ENCODE results near the gene HERPUD1.

Gene HERPUD1

DNA sequence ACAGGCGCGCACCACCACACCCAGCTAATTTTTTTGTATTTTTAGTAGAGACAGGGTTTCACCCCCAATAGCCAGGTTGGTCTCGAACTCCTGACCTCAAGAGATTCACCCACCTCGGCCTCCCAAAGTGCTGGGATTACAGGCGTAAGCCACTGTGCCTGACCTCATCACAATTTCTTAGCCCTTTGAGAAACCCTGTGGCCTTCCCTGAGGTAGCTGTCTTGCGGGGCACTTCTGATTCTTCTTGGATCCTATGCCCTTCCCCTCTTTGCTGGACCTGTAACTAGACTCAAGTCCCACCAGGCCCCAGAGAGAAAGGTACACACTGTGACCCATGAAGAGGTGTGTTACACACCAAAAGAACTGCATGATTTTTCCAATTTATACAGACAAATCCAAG is 16.3 kb downstream of the HERPUD1 start:
- H3K36me3 ChIP-seq (ENCODE audit: low read length), result peaks cover 15% of the 10 kb centered on the region
- H3K79me2 ChIP-seq (ENCODE audit: insufficient read depth, low read length), result no peaks in the 10 kb centered on the region
- H3F3A ChIP-seq (ENCODE audit: insufficient read depth), result peaks cover 54% of the 10 kb centered on the region

GRCh38 chr16:56950051-56950450 is 18.1 kb downstream of the HERPUD1 start:
- no peaks in the 10 kb centered on the region for H3K36me3 ChIP-seq (ENCODE audit: low read length)
- H3K27me3 ChIP-seq (ENCODE audit: low read length), result no peaks in the 10 kb centered on the region
- no peak for TF ChIP-seq CTCF (IDR thresholded peaks at IDR 0.05; ENCODE audit: insufficient read depth, low read length, poor library complexity, severe bottlenecking)
- TF ChIP-seq EZH2phosphoT487 (conservative IDR thresholded peaks at IDR 0.05; ENCODE audit: low read length), result no peak
- no peak overlapping the region for H2AFZ ChIP-seq (ENCODE audit: low read depth, low read length, severe bottlenecking)
- H3K79me2 ChIP-seq (ENCODE audit: insufficient read depth, low read length), result no peaks in the 10 kb centered on the region
- no peaks in the 10 kb centered on the region for H3K9me3 ChIP-seq (ENCODE audit: insufficient read depth, low read length)
- H3K4me3 ChIP-seq (ENCODE audit: insufficient read depth, low read length, poor library complexity, severe bottlenecking), result no peak overlapping the region
- 0 out of 2 replicates have a peak overlapping the region, but pooled peaks have one; percentile 20 for H3K27ac ChIP-seq (ENCODE audit: low read depth, low read length)
- no peaks in the 10 kb centered on the region for H3K9me2 ChIP-seq (replicated peaks; ENCODE audit: insufficient read depth, low read length)
- no peak overlapping the region for H3K4me2 ChIP-seq (ENCODE audit: low read depth, low read length, poor library complexity, severe bottlenecking)
- H3F3A ChIP-seq (ENCODE audit: insufficient read depth), result peaks cover 37% of the 10 kb centered on the region
- H3K9ac ChIP-seq (ENCODE audit: low read length), result no peak overlapping the region
- H4K20me1 ChIP-seq (ENCODE audit: low read depth, low read length), result no peaks in the 10 kb centered on the region

More for the DNA sequence above, 16.3 kb downstream of the HERPUD1 start:
- Histone ChIP-seq H4K20me1 (ENCODE audit: low read depth, low read length) (no peaks in the 10 kb centered on the region), H3K9me3 (ENCODE audit: insufficient read depth, low read length) (no peaks in the 10 kb centered on the region), H3K27me3 (ENCODE audit: low read length) (no peaks in the 10 kb centered on the region), H3K9ac (ENCODE audit: low read length) (no peak overlapping the region), H2AFZ (ENCODE audit: low read depth, low read length, severe bottlenecking) (no peak overlapping the region), H3K4me3 (ENCODE audit: insufficient read depth, low read length, poor library complexity, severe bottlenecking) (no peak overlapping the region), H3K4me2 (ENCODE audit: low read depth, low read length, poor library complexity, severe bottlenecking) (no peak overlapping the region), H3K27ac (ENCODE audit: low read depth, low read length) (no peak overlapping the region), H3K9me2 (replicated peaks; ENCODE audit: insufficient read depth, low read length) (no peaks in the 10 kb centered on the region)
- no peak for TF ChIP-seq EZH2phosphoT487 (conservative IDR thresholded peaks at IDR 0.05; ENCODE audit: low read length)
- TF ChIP-seq CTCF (IDR thresholded peaks at IDR 0.05; ENCODE audit: insufficient read depth, low read length, poor library complexity, severe bottlenecking), result no peak

DNA sequence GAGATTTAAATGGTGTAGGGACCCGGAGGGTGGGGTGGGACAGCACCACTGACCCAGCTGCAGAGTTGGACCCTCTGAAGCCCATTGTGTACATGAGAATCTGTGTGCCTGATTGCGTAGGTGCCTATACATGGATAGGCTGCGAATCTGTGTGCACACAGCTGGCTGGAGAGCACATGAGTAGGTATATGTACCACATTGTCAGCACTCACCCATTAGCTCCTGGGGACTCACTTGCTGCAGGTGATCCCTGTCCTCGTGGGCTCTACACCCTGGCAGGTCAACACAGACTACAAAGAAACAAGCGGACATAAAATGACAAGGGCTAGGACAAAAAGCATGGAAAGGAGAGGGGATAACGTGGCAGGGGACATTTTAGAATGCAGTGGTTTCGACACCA is 18.5 kb downstream of the HERPUD1 start:
- Histone ChIP-seq H3K27me3 (ENCODE audit: low read length) (no peaks in the 10 kb centered on the region), H3K79me2 (ENCODE audit: insufficient read depth, low read length) (no peaks in the 10 kb centered on the region), H3K9ac (ENCODE audit: low read length) (peak overlapping the region; percentile 24; the same call in 1 of the 2 replicates), H4K20me1 (ENCODE audit: low read depth, low read length) (no peaks in the 10 kb centered on the region), H3K36me3 (ENCODE audit: low read length) (no peaks in the 10 kb centered on the region), H3K4me3 (ENCODE audit: insufficient read depth, low read length, poor library complexity, severe bottlenecking) (no peak overlapping the region), H2AFZ (ENCODE audit: low read depth, low read length, severe bottlenecking) (peak overlapping the region; percentile 1), H3F3A (ENCODE audit: insufficient read depth) (peaks cover 35% of the 10 kb centered on the region), H3K4me2 (ENCODE audit: low read depth, low read length, poor library complexity, severe bottlenecking) (peak overlapping the region; percentile 23), H3K9me2 (replicated peaks; ENCODE audit: insufficient read depth, low read length) (no peaks in the 10 kb centered on the region), H3K9me3 (ENCODE audit: insufficient read depth, low read length) (no peaks in the 10 kb centered on the region), H3K27ac (ENCODE audit: low read depth, low read length) (0 out of 2 replicates have a peak overlapping the region, but pooled peaks have one; percentile 20)
- TF ChIP-seq CTCF (IDR thresholded peaks at IDR 0.05; ENCODE audit: insufficient read depth, low read length, poor library complexity, severe bottlenecking), result no peak
- no peak for TF ChIP-seq EZH2phosphoT487 (conservative IDR thresholded peaks at IDR 0.05; ENCODE audit: low read length)
